Loucy (cell line): ENCODE data around the gene TTLL5.

Experiments
- CTCF ChIP-seq: fragments of 200-600 bp; sonication (generic); conservative IDR thresholded peaks from 2 replicates; pipeline ENCODE4 v1.5.1; 2014; ENCODE audit warnings: mild to moderate bottlenecking, antibody characterized with exemption, low read length
- EZH2phosphoT487 ChIP-seq: fragments of 200-600 bp; IDR thresholded peaks from 2 replicates; pipeline ENCODE4 v1.6.1; 2018; ENCODE audit warnings: antibody characterized with exemption, mild to moderate bottlenecking, moderate library complexity, borderline replicate concordance

DNA sequence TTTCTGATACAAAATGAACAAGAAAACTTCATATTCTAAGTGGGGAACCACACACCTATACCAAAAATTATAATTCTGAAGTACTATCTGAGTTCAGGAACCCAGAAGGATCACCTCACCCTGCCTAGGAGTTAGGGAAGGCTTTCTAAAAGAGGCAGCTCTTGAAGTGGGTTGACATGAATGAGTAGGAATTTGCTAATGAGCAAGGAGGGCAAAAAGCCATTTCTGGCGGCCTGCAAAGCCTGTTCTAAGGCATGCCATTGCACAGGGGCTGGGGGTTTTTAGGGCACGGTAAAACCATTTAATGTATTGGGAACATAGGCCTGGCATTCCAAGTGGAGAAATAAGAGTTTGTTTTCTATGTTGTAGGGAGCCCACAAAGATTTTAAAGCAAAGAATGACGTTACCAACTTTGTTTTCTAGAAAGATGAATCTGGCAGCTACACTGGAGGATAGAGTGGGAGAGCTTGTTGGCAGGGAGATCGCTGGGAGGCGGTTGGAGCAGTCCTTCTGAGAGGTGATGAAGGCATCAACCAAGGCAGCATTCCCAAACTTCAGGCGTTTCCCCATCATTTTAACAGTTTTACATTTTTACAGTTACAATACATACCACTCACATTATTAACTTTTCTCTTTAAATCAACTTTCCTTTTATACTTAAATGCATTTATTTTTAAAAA is 338.6 kb downstream of the TTLL5 start:
- no peak for TF ChIP-seq CTCF
- TF ChIP-seq EZH2phosphoT487: no peak
